ENCODE measurements around the gene PLIN1. TPM values are rescaled to one million over a fixed set of nuclear protein-coding genes. Genes with fewer than 3 reads are reported as not detected.

The PLIN1 gene
- total and polyA plus RNA-seq, 9 of the 15 experiments (the other 6 are each of a cell fraction or from before 2014, with no cell fraction given) = not detected

- Histone ChIP-seq H3K4me3 (no peak overlapping the region), H3K79me2 (ENCODE audit: control insufficient read depth, insufficient read depth, low read length) (no peaks in the 10 kb centered on the region), H3K9ac (ENCODE audit: insufficient read depth in 1 of 2, low read depth in 2 of 2, low read length in 2 of 2) (no peak overlapping the region), H3K36me3 (ENCODE audit: control insufficient read depth, insufficient read depth, low read length) (no peaks in the 10 kb centered on the region), H3K4me2 (ENCODE audit: insufficient read depth, low read length) (no peak overlapping the region), H3K9me1 (ENCODE audit: control insufficient read depth, insufficient read depth, low read length) (no peaks in the 10 kb centered on the region), H3K27me3 (ENCODE audit: control insufficient read depth in 2 of 2, insufficient read depth in 2 of 2, low read length in 2 of 2) (peaks cover 15 to 45% of the 10 kb centered on the region in 2 experiments), H4K20me1 (replicated peaks; ENCODE audit: control insufficient read depth, insufficient read depth, low read length) (peaks cover 2% of the 10 kb centered on the region; the same call in 1 of the 2 replicates), H3K9me3 (replicated peaks; ENCODE audit: control insufficient read depth, insufficient read depth, low read depth, low read length) (no peaks in the 10 kb centered on the region), H3K4me1 (replicated peaks in 1 of 2; ENCODE audit: control insufficient read depth in 2 of 2, insufficient read depth in 2 of 2, low read length in 2 of 2) (peaks cover 0 to 8% of the 10 kb centered on the region in 2 experiments; a peak in 1 of 5 replicates), H3K27ac (ENCODE audit: extremely low read depth, low read depth, low read length) (no peak overlapping the region), H2AFZ (ENCODE audit: low read depth, low read length) (no peak overlapping the region)
- ATAC-seq (no peak), FAIRE-seq (no peak), DNase-seq (ENCODE audit: extremely low read depth in 1 of 4, low spot score in 3 of 4) (no peak)
- ChIA-PET POLR2A (no interaction called here), CTCF (ENCODE audit: low intra/inter-chr PET ratio) (no interaction called here)
- TF ChIP-seq RUNX1 (IDR thresholded peaks at IDR 0.05; ENCODE audit: low read depth) (no peak), FOXA1 (IDR thresholded peaks at IDR 0.05; ENCODE audit: borderline replicate concordance) (no peak), CHD2 (IDR thresholded peaks at IDR 0.05; ENCODE audit: low read depth, low read length) (no peak), TAL1 (IDR thresholded peaks at IDR 0.05) (no peak), KDM2B (CRISPR knock-in tag; IDR thresholded peaks at IDR 0.05) (no peak), U2AF2 (optimal IDR thresholded peaks at IDR 0.05; ENCODE audit: low read depth, low read length) (no peak), NFYB (IDR thresholded peaks at IDR 0.05; ENCODE audit: extremely low read depth, insufficient read length) (no peak), ZKSCAN8 (CRISPR knock-in tag; IDR thresholded peaks at IDR 0.05) (no peak), TEAD4 (IDR thresholded peaks at IDR 0.05; ENCODE audit: low read length) (no peak), TEAD4 (CRISPR knock-in tag; IDR thresholded peaks at IDR 0.05; ENCODE audit: borderline replicate concordance) (no peak), LEF1 (IDR thresholded peaks at IDR 0.05) (no peak), HLTF (IDR thresholded peaks at IDR 0.05) (no peak), SNRNP70 (optimal IDR thresholded peaks at IDR 0.05; ENCODE audit: low read depth, low read length) (no peak), ZNF384 (IDR thresholded peaks at IDR 0.05; ENCODE audit: low read depth, low read length) (no peak), ZNF124 (CRISPR knock-in tag; IDR thresholded peaks at IDR 0.05) (no peak), ATF3 (IDR thresholded peaks at IDR 0.05) (no peak), ATF3 (CRISPR knock-in tag; conservative IDR thresholded peaks at IDR 0.05) (no peak), TARDBP (IDR thresholded peaks at IDR 0.05) (no peak), RCOR1 (IDR thresholded peaks at IDR 0.05; ENCODE audit: borderline replicate concordance in 1 of 2, low read depth in 2 of 2, low read length in 2 of 2) (no peak), KDM1A (IDR thresholded peaks at IDR 0.05) (no peak)
- TF ChIP-seq, protein P1, sequence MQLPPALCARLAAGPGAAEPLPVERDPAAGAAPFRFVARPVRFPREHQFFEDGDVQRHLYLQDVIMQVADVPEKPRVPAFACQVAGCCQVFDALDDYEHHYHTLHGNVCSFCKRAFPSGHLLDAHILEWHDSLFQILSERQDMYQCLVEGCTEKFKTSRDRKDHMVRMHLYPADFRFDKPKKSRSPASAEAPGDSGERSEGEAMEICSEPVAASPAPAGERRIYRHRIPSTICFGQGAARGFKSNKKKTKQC (CRISPR knock-in tag; IDR thresholded peaks at IDR 0.05) = no peak
- TF ChIP-seq, protein P2, sequence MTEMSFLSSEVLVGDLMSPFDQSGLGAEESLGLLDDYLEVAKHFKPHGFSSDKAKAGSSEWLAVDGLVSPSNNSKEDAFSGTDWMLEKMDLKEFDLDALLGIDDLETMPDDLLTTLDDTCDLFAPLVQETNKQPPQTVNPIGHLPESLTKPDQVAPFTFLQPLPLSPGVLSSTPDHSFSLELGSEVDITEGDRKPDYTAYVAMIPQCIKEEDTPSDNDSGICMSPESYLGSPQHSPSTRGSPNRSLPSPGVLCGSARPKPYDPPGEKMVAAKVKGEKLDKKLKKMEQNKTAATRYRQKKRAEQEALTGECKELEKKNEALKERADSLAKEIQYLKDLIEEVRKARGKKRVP (CRISPR knock-in tag; IDR thresholded peaks at IDR 0.05) = no peak
- 0% methylated on average over 1 of the region's 1 CpG for WGBS (ENCODE audit: insufficient coverage, low coverage, missing lambda C conversion rate)
- in situ Hi-C loops (cut with MboI) = no loop called here
- no TSS peak for BruUV-seq (replicated peaks)
- intact Hi-C loops (cut with micrococcal nuclease) = no loop called here
Observed at GRCh38 chr15:89677381-89677780, 1.8 kb downstream of the PLIN1 start.
